Ureter (tissue), 1 donor: ENCODE results near the gene CNTN4. TPM values are rescaled to one million over a fixed set of nuclear protein-coding genes. Genes with fewer than 3 reads are reported as not detected.

Experiments used
- DNase-seq: peaks from one replicate; pipeline ENCODE4 v3.0.0-alpha.2; 2020; ENCODE audit warnings: low spot score
- total RNA-seq: library from RNA; stranded (reverse); gene quantifications from one replicate; pipeline ENCODE4 v1.2.4, GENCODE V29; 2023
- donor health status: DM: yes; HTN: yes; CAD: no.

Gene CNTN4
- total RNA-seq, 1 donor from 2014 or later: 15.3 TPM

GRCh38 chr3:2589336-2589969 lies 490.8 kb downstream of the CNTN4 start:
- DNase-seq: no peak

GRCh38 chr3:2595486-2595885 lies 496.8 kb downstream of the CNTN4 start:
- DNase-seq: no peak

GRCh38 chr3:2597615-2598014 lies 498.9 kb downstream of the CNTN4 start:
- no peak for DNase-seq

- DNase-seq: no peak
Measured at GRCh38 chr3:2599471-2599870, 500.8 kb downstream of the CNTN4 start.

- DNase-seq: no peak
Measured at GRCh38 chr3:2603692-2604289, 505.1 kb downstream of the CNTN4 start.

- DNase-seq: no peak
Measured at GRCh38 chr3:2614578-2614977, 515.9 kb downstream of the CNTN4 start.

GRCh38 chr3:2615080-2615479 lies 516.4 kb downstream of the CNTN4 start:
- no peak for DNase-seq

- DNase-seq: no peak
Measured at GRCh38 chr3:2623436-2623835, 524.8 kb downstream of the CNTN4 start.

GRCh38 chr3:2628117-2628516 lies 529.5 kb downstream of the CNTN4 start:
- DNase-seq: no peak

- no peak for DNase-seq
Measured at GRCh38 chr3:2635511-2635910, 536.8 kb downstream of the CNTN4 start.

GRCh38 chr3:2643606-2644005 lies 544.9 kb downstream of the CNTN4 start:
- DNase-seq: no peak

GRCh38 chr3:2645001-2645400 lies 546.3 kb downstream of the CNTN4 start:
- DNase-seq: no peak

GRCh38 chr3:2650746-2651145 lies 552.1 kb downstream of the CNTN4 start:
- DNase-seq: no peak

- no peak for DNase-seq
Measured at GRCh38 chr3:2652386-2652785, 553.7 kb downstream of the CNTN4 start.

GRCh38 chr3:2653706-2654105 lies 555.0 kb downstream of the CNTN4 start:
- no peak for DNase-seq

GRCh38 chr3:2655229-2655701 lies 556.6 kb downstream of the CNTN4 start:
- DNase-seq: no peak

- no peak for DNase-seq
Measured at GRCh38 chr3:2656806-2657777, 558.4 kb downstream of the CNTN4 start.

GRCh38 chr3:2657971-2658370 lies 559.3 kb downstream of the CNTN4 start:
- no peak for DNase-seq

GRCh38 chr3:2659896-2660295 lies 561.2 kb downstream of the CNTN4 start:
- no peak for DNase-seq

GRCh38 chr3:2661078-2661477 lies 562.4 kb downstream of the CNTN4 start:
- DNase-seq: no peak

GRCh38 chr3:2677501-2677900 lies 578.8 kb downstream of the CNTN4 start:
- no peak for DNase-seq

- no peak for DNase-seq
Measured at GRCh38 chr3:2680236-2680635, 581.6 kb downstream of the CNTN4 start.

GRCh38 chr3:2684046-2684445 lies 585.4 kb downstream of the CNTN4 start:
- DNase-seq: no peak
